ENCODE measurements around the gene LRRC75B. TPM values are rescaled to one million over a fixed set of nuclear protein-coding genes. Genes with fewer than 3 reads are reported as not detected.

Gene LRRC75B
- total and polyA plus RNA-seq, 9 of the 15 experiments (the other 6 are each of a cell fraction or from before 2014, with no cell fraction given), result 0.10 to 2.8 (median 1.0) TPM; not detected in 1

- TF ChIP-seq NR2C1 (IDR thresholded peaks at IDR 0.05), result peak; percentile 42; the same call in 1 of the 2 replicates
- peak; percentile 62; the same call in 1 of the 2 replicates for TF ChIP-seq NR2C1 (tag; IDR thresholded peaks at IDR 0.05)
- TF ChIP-seq SPI1 (IDR thresholded peaks at IDR 0.05; ENCODE audit: borderline replicate concordance, low read depth, low read length), result peak; percentile 37; the same call in 1 of the 2 replicates
- no peak for TF ChIP-seq MIER1 (IDR thresholded peaks at IDR 0.05; ENCODE audit: low read depth)
- TF ChIP-seq ZNF561 (CRISPR knock-in tag; conservative IDR thresholded peaks at IDR 0.05), result no peak
- peak; percentile 88 for TF ChIP-seq NFIC (IDR thresholded peaks at IDR 0.05)
- no peak for TF ChIP-seq ZBTB12 (CRISPR knock-in tag; IDR thresholded peaks at IDR 0.05)
- TF ChIP-seq NFE2 (IDR thresholded peaks at IDR 0.05; ENCODE audit: low read depth), result no peak
- no peak for TF ChIP-seq HIVEP1 (CRISPR knock-in tag; IDR thresholded peaks at IDR 0.05)
- TF ChIP-seq ZNF384 (IDR thresholded peaks at IDR 0.05; ENCODE audit: low read depth, low read length), result no peak
- no peak for TF ChIP-seq ZNF785 (CRISPR knock-in tag; IDR thresholded peaks at IDR 0.05)
- no peak for TF ChIP-seq SRSF1 (IDR thresholded peaks at IDR 0.05; ENCODE audit: low read depth, low read length)
- peak; percentile 67; the same call in 1 of the 2 replicates for TF ChIP-seq GTF2A2 (tag; IDR thresholded peaks at IDR 0.05)
- peak; percentile 96 for TF ChIP-seq ZEB2 (IDR thresholded peaks at IDR 0.05)
- TF ChIP-seq HLTF (IDR thresholded peaks at IDR 0.05), result no peak; the same call in 1 of the 2 replicates
- TF ChIP-seq SIN3B (IDR thresholded peaks at IDR 0.05; ENCODE audit: low read depth), result peak; percentile 91
- TF ChIP-seq GABPB1 (CRISPR knock-in tag; IDR thresholded peaks at IDR 0.05), result peak; percentile 96
- peak; percentile 86 for TF ChIP-seq MYC (IDR thresholded peaks at IDR 0.05; ENCODE audit: low read depth, low read length)
- TF ChIP-seq MYC (CRISPR knock-in tag; IDR thresholded peaks at IDR 0.05; ENCODE audit: borderline replicate concordance, low read depth), result peak; percentile 60; the same call in 1 of the 2 replicates
- TF ChIP-seq ATF1 (CRISPR knock-in tag; IDR thresholded peaks at IDR 0.05), result no peak
- peak; percentile 79 for TF ChIP-seq ATF1 (tag; IDR thresholded peaks at IDR 0.05)
- TF ChIP-seq STAT5A (IDR thresholded peaks at IDR 0.05; ENCODE audit: borderline replicate concordance, low read length), result no peak
- no peak for TF ChIP-seq ZNF311 (CRISPR knock-in tag; IDR thresholded peaks at IDR 0.05)
- TF ChIP-seq PHF21A (IDR thresholded peaks at IDR 0.05; ENCODE audit: borderline replicate concordance, low read depth), result peak; percentile 20; the same call in 1 of the 2 replicates
- peak; percentile 93 for TF ChIP-seq RBFOX2 (IDR thresholded peaks at IDR 0.05; ENCODE audit: low read depth, low read length)
- TF ChIP-seq SMARCB1 (IDR thresholded peaks at IDR 0.05; ENCODE audit: insufficient read length, low read depth), result no peak
- TF ChIP-seq TAF7 (tag; IDR thresholded peaks at IDR 0.05), result peak; percentile 9; the same call in 1 of the 2 replicates
- TF ChIP-seq TGIF2 (CRISPR knock-in tag; IDR thresholded peaks at IDR 0.05), result no peak
- TF ChIP-seq, protein P1, sequence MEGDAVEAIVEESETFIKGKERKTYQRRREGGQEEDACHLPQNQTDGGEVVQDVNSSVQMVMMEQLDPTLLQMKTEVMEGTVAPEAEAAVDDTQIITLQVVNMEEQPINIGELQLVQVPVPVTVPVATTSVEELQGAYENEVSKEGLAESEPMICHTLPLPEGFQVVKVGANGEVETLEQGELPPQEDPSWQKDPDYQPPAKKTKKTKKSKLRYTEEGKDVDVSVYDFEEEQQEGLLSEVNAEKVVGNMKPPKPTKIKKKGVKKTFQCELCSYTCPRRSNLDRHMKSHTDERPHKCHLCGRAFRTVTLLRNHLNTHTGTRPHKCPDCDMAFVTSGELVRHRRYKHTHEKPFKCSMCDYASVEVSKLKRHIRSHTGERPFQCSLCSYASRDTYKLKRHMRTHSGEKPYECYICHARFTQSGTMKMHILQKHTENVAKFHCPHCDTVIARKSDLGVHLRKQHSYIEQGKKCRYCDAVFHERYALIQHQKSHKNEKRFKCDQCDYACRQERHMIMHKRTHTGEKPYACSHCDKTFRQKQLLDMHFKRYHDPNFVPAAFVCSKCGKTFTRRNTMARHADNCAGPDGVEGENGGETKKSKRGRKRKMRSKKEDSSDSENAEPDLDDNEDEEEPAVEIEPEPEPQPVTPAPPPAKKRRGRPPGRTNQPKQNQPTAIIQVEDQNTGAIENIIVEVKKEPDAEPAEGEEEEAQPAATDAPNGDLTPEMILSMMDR (IDR thresholded peaks at IDR 0.05 in 2 of 3, conservative IDR thresholded peaks at IDR 0.05 in 1 of 3; ENCODE audit: insufficient read depth in 2 of 3, low read depth in 1 of 3, low read length in 3 of 3), result no peak
- TF ChIP-seq CTBP1 (IDR thresholded peaks at IDR 0.05; ENCODE audit: borderline replicate concordance), result peak; percentile 67; the same call in 1 of the 2 replicates
- TF ChIP-seq ZNF695 (CRISPR knock-in tag; IDR thresholded peaks at IDR 0.05), result no peak
Measured at GRCh38 chr22:24555165-24556039, 37.5 kb downstream of the LRRC75B start, which contains the start of gene SNRPD3 (continued).
